ENCODE measurements around the gene ACACB.
"Not testable (repeated sequence)": the region's sequence is repeated elsewhere in the genome, so short reads cannot be mapped to it uniquely, and the experiment has no call there.

ACACB gene

DNA sequence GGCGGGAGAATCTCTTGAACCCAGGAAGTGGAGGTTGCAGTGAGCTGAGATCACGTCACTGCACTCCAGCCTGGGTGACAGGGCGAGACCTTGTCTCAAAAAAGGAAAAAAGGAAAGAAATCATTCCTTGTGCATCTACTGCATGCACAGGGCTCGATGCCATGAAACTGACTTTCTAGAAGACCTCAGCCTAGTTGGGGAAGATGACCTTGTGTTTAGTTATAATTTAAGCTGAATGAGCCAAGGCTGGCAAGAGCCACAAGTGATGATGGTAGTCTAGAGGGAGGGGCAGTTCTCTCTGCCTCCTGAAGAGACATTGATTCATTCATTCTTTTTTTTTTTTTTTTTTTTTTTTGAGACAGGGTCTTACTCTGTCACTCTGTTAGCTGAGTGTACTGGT is 24.2 kb downstream of the ACACB start:
- DNase-seq (ENCODE audit: low spot score): no peak

DNA sequence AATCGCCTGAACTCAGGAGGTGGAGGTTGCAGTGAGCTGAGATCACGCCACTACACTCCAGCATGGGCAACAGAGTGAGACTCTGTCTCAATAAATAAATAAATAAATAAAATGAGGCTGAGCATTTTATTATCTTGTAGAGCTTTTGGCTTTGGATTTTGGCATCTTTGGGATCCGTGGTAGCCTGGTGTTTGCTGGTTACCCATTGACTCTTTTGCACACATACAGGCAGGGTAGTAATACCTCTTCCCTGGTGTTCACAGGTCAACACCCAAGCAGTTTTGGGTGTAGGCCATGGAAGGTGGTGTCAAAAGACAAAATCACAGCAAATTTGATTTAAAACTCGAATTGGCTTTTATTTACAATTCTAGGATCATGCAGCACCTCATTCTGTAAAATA is 27.8 kb downstream of the ACACB start:
- DNase-seq (ENCODE audit: low spot score): no peak

DNA sequence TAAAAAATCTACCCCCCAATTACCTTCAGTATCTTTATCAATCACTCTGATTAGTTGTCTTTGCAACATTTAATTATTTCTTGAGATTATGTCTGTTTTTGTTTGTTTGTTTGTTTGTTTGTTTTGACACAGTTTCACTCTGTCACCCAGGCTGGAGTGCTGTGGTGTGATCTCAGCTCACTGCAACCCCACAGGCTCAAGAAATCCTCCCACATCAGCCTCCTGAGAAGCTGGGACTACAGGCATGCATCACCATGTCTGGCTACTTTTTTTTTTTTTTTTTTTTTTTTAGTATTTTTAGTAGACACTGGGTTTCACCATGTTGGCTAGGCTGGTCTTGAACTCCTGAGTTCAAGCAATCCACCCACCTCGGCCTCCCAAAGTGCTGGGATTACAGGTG is 30.7 kb downstream of the ACACB start:
- DNase-seq (ENCODE audit: low spot score): not testable (repeated sequence)

DNA sequence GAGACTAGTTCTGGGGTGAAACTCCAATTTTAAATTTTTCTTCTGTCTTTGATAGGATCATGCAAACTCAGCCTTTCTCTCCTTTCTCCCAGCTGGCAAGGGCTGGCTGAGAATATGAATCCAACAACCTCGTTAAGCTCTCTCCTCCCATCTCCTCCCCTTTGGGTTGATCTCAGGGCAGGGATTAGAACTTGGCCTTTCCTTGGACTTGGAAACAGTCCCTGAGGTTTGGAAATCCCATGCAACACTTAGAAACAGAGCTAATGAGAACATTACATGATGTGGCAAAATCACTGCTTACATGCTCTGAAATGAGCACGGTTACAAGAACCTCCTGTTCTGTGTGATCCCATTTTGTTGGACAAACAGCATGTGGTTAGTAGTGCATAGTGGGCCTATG is 31.6 kb downstream of the ACACB start:
- no peak for DNase-seq (ENCODE audit: low spot score)

DNA sequence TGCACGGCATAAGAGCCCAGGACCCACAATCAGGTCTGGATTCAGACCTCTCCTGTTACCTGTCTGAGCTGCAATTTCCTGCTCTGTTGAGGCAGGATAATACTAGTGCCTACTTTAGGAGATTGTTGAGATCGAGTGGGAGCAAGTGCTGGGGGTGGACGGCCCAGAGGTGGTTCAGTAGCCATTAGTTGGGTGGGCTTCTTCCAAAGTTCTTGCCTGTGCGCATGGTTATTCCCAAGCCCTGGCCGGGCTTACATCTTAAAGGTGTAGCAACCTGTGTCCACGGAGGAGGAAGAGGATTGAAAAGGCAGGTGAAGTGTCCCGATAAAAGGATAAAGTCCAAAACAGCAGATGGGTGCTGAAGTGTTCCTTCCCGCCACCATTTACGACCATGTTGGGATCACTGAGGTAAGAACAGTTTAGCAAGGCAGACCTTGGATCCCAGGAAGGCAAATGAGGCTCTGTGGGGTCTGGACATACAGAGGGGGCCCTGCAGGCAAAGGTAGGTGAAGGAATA is 33.8 kb downstream of the ACACB start:
- no peak for DNase-seq (ENCODE audit: low spot score)

- no peak for DNase-seq (ENCODE audit: low spot score)
Measured at GRCh38 chr12:109151457-109151856, 35.1 kb downstream of the ACACB start.

DNA sequence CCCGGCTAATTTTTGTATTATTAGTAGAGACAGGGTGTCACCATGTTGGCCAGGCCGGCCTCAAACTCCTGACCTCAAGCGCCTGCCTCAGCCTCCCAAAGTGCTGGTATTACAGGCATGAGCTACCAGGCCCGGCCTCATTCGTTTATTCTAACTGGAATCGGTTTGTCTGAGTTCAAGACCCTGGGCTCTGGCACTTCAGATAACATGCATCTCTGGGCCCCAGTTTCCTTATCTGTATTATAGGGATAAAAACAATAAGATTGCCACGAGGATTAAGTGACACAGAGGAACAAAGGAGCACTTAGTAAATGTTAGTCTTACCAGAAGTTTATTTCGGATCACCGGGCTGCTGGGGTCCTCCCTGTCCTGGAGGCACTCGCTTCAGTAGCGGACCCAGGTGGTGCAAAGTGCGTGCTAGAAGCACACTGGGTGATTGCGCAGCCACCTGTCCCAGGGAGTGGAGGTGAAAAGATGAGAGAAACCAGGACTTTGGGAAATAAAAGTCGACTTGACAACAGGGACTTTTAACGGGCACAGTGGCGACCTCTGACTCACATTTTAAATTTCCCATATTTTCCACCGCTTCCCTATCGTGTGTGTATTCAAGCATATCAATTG is 37.5 kb downstream of the ACACB start:
- no peak for DNase-seq (ENCODE audit: low spot score)

- DNase-seq (ENCODE audit: low spot score): peak; percentile 83
Measured at GRCh38 chr12:109154451-109155438, 38.4 kb downstream of the ACACB start.

DNA sequence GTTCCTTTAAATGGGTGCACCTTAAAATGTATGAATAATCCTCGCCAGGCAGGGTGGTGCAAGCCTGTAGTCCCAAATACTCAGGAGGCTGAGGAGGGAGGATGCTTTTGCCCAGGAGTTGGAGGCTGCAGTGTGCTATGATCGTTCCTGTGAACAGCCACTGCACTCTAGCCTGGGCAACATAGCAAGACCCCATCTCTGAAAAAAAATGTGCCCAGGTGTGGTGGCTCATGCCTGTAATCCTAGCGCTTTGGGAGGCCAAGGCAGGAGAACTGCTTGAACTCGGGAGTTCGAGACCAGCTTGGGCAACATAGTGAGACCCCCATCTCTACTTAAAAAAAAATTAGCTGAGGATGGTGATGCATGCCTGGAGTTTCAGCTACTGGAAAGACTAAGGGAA is 39.6 kb downstream of the ACACB start:
- no peak for DNase-seq (ENCODE audit: low spot score)

- DNase-seq (ENCODE audit: low spot score): no peak
Measured at GRCh38 chr12:109156586-109156985, 40.2 kb downstream of the ACACB start.

GRCh38 chr12:109157986-109158385 is 41.6 kb downstream of the ACACB start:
- DNase-seq (ENCODE audit: low spot score): no peak

DNA sequence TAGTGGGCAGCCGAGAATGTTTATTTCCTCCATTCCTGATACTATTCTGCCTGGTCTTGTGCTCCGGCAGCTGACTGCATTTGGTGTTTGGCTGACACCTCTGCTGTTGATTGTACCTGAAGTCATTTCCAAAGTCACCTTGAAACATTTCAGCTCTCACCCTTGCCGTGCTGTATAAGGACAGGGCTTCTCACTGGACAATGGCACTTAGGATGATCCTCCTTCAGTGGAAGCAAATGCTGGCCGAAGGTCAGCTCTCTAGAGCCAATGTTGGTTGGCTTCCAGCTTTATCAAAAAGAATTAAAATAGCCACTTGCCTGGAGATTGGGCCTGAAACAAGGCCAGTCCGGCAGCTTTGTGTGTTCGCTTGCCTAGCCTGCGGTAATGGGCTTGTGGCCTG is 44.0 kb downstream of the ACACB start:
- DNase-seq (ENCODE audit: low spot score): no peak

DNA sequence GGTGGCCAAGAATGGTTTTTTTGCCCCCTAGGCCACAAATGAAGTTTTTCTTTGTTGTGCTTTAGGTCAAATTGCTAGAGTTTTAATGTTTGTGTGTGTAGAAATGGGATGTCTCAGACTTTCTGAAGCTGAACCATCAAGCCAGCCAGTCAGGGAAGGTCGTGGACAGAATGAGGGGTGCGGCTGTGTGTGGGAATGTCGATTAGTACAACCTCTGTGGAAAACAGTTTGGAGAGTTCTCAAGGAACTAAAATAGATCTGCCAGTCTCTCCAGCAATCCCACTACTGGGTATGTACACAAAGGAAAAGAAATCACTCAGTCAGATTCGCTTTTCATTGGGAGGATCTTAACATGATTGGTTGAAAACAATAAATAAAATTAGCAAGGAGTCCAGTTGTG is 44.5 kb downstream of the ACACB start:
- no peak for DNase-seq (ENCODE audit: low spot score)

DNA sequence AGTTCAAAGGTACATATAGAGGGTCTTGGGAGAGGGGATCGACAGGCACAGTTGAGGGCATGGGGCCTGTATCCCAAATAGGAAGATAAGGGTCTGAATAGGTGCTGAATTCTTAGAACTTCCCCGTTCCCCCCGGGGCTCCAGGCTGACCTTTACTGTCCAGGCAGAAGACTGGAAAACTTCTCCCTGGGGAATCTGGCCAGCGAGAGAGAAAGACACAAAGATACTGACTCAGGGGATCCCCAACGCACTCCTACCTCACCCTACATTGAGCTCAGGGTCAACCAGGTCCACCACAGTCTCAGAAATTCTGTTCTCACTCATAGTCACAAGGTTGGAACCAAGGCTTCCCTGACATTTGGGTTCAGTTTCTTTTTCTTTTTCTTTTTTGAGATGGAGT is 46.2 kb downstream of the ACACB start:
- no peak for DNase-seq (ENCODE audit: low spot score)

DNA sequence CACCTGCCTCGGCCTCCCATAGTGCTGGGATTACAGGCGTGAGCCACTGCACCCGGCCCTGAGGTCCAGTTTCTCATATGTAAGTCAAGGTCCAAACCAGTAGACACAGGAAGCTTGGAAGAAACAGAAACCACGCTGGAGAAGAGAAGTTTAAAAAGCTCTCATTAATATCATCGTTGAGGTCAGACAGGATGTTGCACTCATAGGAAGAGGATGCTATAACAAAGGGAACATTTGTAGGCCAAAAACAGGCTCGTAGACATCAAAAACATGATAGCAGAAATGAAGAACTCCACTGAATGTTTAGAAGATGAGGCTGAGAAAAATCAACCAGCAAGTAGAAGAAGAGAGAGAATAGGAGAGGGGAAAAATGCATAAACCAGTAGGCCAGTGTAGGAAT is 46.8 kb downstream of the ACACB start:
- no peak for DNase-seq (ENCODE audit: low spot score)

DNA sequence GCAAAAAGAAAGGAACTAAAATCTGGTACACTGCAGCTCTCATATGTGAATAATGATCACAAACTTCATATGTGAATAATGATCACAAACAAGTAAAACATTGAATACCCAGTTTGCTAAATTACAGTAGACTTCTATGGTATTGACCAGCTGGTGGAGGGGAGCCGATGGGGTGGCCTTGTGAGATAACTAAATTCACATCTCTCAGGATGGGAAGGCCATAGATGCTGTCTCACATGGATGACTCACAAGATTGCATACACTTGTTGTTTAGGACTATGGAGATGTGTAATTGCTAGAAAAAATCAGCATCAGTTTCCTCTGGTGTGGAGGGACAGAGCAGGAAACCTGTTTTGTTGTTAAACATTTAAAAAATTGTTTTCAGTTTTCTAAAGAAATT is 49.2 kb downstream of the ACACB start:
- no peak for DNase-seq (ENCODE audit: low spot score)

- DNase-seq (ENCODE audit: low spot score): no peak
Measured at GRCh38 chr12:109166371-109166770, 50.0 kb downstream of the ACACB start.

GRCh38 chr12:109167781-109168180 is 51.4 kb downstream of the ACACB start:
- no peak for DNase-seq (ENCODE audit: low spot score)

GRCh38 chr12:109169262-109169661 is 52.9 kb downstream of the ACACB start:
- DNase-seq (ENCODE audit: low spot score): no peak

GRCh38 chr12:109169686-109170085 is 53.3 kb downstream of the ACACB start:
- no peak for DNase-seq (ENCODE audit: low spot score)

- DNase-seq (ENCODE audit: low spot score): no peak
Measured at GRCh38 chr12:109170324-109170723, 53.9 kb downstream of the ACACB start.

- not testable (repeated sequence) for DNase-seq (ENCODE audit: low spot score)
Measured at GRCh38 chr12:109172787-109173186, 56.4 kb downstream of the ACACB start.
